ENCODE results near the gene MAGI3.
"Not testable (repeated sequence)": the region's sequence is repeated elsewhere in the genome, so short reads cannot be mapped to it uniquely, and the experiment has no call there.

The MAGI3 gene

GRCh38 chr1:113451710-113452109 lies 61.4 kb downstream of the MAGI3 start:
- no peak for DNase-seq

- no peak for DNase-seq
These were observed 62.8 kb downstream of the MAGI3 start for GRCh38 chr1:113452921-113453770.

- DNase-seq: no peak
These were observed 63.4 kb downstream of the MAGI3 start for GRCh38 chr1:113453771-113454083.

GRCh38 chr1:113455374-113455773 lies 65.1 kb downstream of the MAGI3 start:
- DNase-seq: no peak

- no peak for DNase-seq
These were observed 66.7 kb downstream of the MAGI3 start for GRCh38 chr1:113456967-113457366.

GRCh38 chr1:113459279-113459678 lies 69.0 kb downstream of the MAGI3 start:
- no peak for DNase-seq

- no peak for DNase-seq
These were observed 77.7 kb downstream of the MAGI3 start for GRCh38 chr1:113467991-113468390.

- DNase-seq: not testable (repeated sequence)
These were observed 88.3 kb downstream of the MAGI3 start for GRCh38 chr1:113478427-113479195.

- no peak for DNase-seq
These were observed 89.7 kb downstream of the MAGI3 start for GRCh38 chr1:113479713-113480676.

GRCh38 chr1:113485131-113485530 lies 94.8 kb downstream of the MAGI3 start:
- DNase-seq: not testable (repeated sequence)

GRCh38 chr1:113488576-113489177 lies 98.4 kb downstream of the MAGI3 start:
- no peak for DNase-seq

- DNase-seq: no peak
These were observed 100.1 kb downstream of the MAGI3 start for GRCh38 chr1:113490384-113490783.

GRCh38 chr1:113493533-113493932 lies 103.2 kb downstream of the MAGI3 start:
- no peak for DNase-seq

- DNase-seq: no peak
These were observed 115.0 kb downstream of the MAGI3 start for GRCh38 chr1:113505357-113505756.

- no peak for DNase-seq
These were observed 117.4 kb downstream of the MAGI3 start for GRCh38 chr1:113507552-113508214.

- no peak for DNase-seq
These were observed 118.2 kb downstream of the MAGI3 start for GRCh38 chr1:113508364-113509164.

GRCh38 chr1:113509766-113510165 lies 119.5 kb downstream of the MAGI3 start:
- not testable (repeated sequence) for DNase-seq

GRCh38 chr1:113511269-113511668 lies 121.0 kb downstream of the MAGI3 start:
- DNase-seq: no peak

GRCh38 chr1:113515498-113515897 lies 125.2 kb downstream of the MAGI3 start:
- no peak for DNase-seq

- no peak for DNase-seq
These were observed 127.0 kb downstream of the MAGI3 start for GRCh38 chr1:113517346-113517745.

- DNase-seq: no peak
These were observed 127.7 kb downstream of the MAGI3 start for GRCh38 chr1:113517983-113518382.

All from activated naive CD4-positive, alpha-beta T cell treated with anti-CD3 and anti-CD28 coated beads, Interleukin-2, amount 50 U/mL, for 16 hours (primary cell).